HCT116 (cell line): ENCODE results near the gene GRM5.

Source experiments
- CTCF ChIP-seq, 3 experiments: fragments of 200-600 bp in 1 of 3; sonication (generic) in 1 of 3; IDR thresholded peaks in 2 of 3; conservative IDR thresholded peaks in 1 of 3; 2 replicates each; pipeline ENCODE4 v1.5.1; 2012 to 2017; ENCODE audit warnings: low read depth in 2 of 3, low read length in 2 of 3, antibody characterized with exemption in 1 of 3, borderline replicate concordance in 1 of 3, control low read depth in 1 of 3, mild to moderate bottlenecking in 1 of 3, mixed read lengths in 1 of 3, mixed run types in 1 of 3, moderate library complexity in 1 of 3; ENCODE audit not compliant: insufficient read depth in 1 of 3
- POLR2A ChIP-seq: IDR thresholded peaks from 2 replicates; pipeline ENCODE4 v1.7.0; 2011; ENCODE audit warnings: borderline replicate concordance; ENCODE audit not compliant: insufficient read depth, insufficient read length; ENCODE audit errors: extremely low read depth
- RAD21 ChIP-seq: IDR thresholded peaks from 2 replicates; pipeline ENCODE4 v1.6.1; 2012; ENCODE audit warnings: low read depth, mild to moderate bottlenecking
- REST ChIP-seq: IDR thresholded peaks from 2 replicates; pipeline ENCODE4 v1.6.1; 2012; ENCODE audit warnings: low read depth
- SP1 ChIP-seq: IDR thresholded peaks from 2 replicates; pipeline ENCODE4 v1.6.1; 2012; ENCODE audit warnings: low read depth
- SRF ChIP-seq: IDR thresholded peaks from 2 replicates; pipeline ENCODE4 v1.6.1; 2012; ENCODE audit warnings: low read depth
- ZNF274 ChIP-seq: fragments of 200-500 bp; sonication (Bioruptor generic); IDR thresholded peaks from 2 replicates; pipeline ENCODE4 v1.6.1; 2014; ENCODE audit warnings: mild to moderate bottlenecking, low read depth, low read length, inconsistent platforms

GRCh38 chr11:88979641-88980040, 86.1 kb downstream of the GRM5 start:
- TF ChIP-seq POLR2A = no peak
- no peak for TF ChIP-seq SRF
- TF ChIP-seq SP1 = no peak
- TF ChIP-seq REST = no peak
- TF ChIP-seq CTCF (IDR thresholded peaks at IDR 0.05 in 2 of 3, conservative IDR thresholded peaks at IDR 0.05 in 1 of 3; ENCODE audit: borderline replicate concordance in 1 of 3, insufficient read depth in 1 of 3, low read depth in 2 of 3, low read length in 2 of 3) = no peak
- no peak for TF ChIP-seq RAD21
- TF ChIP-seq ZNF274 = no peak
